HG02798 (cell line): Measurements from ENCODE around the gene MARS2.
"Not testable (repeated sequence)": the region's sequence is repeated elsewhere in the genome, so short reads cannot be mapped to it uniquely, and the experiment has no call there.

Source experiments
- ATAC-seq: cut with Tn5 transposase; IDR thresholded peaks from one replicate; pipeline ENCODE4 v1.9.1; 2021; ENCODE audit warnings: mild to moderate bottlenecking; ENCODE audit not compliant: unreplicated experiment, poor library complexity

MARS2 gene

DNA sequence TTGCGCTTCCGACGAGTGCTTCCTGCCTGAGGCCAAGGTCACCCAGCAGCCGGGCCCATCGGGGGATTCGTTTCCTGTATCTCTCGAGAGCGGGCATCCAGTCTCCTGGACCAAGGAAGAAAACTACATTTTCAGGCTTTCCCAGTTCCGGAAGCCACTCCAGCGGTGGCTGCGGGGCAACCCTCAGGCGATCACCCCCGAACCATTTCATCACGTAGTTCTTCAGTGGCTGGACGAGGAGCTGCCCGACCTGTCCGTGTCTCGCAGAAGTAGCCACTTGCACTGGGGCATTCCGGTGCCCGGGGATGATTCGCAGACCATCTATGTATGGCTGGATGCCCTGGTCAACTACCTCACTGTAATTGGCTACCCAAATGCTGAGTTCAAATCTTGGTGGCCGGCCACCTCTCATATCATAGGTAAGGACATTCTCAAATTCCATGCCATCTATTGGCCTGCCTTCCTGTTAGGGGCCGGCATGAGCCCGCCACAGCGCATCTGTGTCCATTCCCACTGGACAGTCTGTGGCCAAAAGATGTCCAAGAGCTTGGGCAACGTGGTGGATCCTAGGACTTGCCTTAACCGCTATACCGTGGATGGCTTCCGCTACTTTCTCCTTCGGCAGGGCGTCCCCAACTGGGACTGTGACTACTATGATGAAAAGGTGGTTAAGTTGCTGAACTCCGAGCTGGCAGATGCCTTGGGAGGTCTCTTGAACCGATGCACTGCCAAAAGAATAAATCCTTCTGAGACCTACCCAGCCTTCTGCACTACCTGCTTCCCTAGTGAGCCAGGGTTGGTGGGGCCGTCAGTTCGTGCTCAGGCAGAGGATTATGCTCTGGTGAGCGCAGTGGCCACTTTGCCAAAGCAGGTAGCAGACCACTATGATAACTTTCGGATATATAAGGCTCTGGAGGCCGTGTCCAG lies 1.0 kb downstream of the MARS2 start:
- no peak for ATAC-seq

GRCh38 chr2:197706839-197707207 lies 1.7 kb downstream of the MARS2 start:
- ATAC-seq, result no peak

GRCh38 chr2:197707316-197708213 lies 2.4 kb downstream of the MARS2 start:
- ATAC-seq, result no peak

- no peak for ATAC-seq
Measured at GRCh38 chr2:197708331-197708730, 3.2 kb downstream of the MARS2 start.

DNA sequence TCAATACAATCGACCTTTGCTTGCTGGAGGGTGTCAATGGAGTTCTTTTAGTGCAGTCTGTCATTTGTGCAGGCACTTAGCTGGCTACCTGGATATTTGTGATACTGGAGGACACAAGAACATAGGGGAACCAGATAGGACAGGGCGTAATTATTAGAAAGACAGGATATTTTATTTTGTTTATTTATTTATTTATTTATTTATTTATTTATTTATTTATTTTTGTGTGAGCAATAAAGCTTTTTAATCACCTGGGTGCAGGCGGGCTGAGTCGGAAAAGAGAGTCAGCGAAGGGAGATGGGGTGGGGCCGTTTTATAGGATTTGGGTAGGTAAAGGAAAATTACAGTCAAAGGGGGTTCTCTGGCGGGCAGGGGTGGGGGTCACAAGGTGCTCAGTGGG lies 4.0 kb downstream of the MARS2 start:
- ATAC-seq, result not testable (repeated sequence)

GRCh38 chr2:197710424-197711042 lies 5.4 kb downstream of the MARS2 start:
- peak; percentile 84 for ATAC-seq

DNA sequence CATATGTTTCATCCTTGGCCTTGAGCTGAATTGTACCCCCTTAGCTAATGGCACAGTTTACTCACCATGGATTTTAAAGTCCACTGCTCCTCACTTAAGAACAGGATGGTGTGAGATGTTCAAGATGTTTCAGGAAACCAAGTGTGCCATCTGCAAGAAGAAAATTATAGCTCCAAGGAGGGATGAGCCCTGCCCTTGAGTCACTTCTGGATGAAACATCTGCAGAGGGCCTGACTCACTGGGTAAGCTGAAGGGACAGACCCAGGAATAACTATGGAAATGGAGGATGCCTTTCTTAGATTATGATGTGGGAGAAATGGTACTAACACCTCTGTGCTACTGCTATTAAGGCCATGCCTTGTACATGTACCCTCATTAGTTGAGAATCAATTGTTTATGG lies 6.4 kb downstream of the MARS2 start:
- ATAC-seq, result no peak

DNA sequence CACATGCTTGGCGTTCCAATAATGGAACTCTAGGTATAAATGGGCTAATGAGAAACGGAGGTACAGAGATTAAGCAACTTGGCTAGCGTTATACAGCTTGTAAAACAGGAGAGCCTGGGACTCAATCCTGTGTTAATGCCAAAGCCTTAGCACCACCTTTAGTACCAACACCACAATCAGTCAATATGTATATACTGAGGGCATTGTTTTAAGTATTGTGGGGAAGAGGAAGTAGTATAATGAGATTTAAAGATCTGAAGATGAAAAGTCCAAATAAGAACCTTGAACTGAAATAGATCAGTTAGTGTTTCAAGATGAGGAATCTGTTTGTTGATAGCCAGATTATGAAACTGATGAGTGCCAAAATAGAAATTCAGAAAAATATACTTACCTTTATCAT lies 8.1 kb downstream of the MARS2 start:
- no peak for ATAC-seq

- no peak for ATAC-seq
Measured at GRCh38 chr2:197717863-197718262, 12.7 kb downstream of the MARS2 start.

DNA sequence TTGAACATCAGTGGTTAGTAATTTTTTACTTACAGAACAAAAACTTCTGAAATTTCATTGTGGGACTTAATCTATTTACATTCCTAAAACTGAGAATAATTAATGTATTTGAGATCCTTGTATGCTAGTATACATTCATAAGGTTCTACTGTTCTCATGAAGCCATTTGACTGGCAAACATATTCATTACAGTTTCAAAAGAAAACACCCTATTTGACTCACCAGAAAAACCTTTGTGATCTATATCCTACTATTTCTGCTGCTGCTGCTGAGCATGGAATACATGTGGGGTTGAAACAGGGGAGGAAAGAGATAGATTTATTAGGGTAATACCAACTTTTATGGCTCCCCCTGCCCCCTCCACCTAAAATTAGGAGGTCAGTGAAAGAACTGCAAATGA lies 21.8 kb downstream of the MARS2 start:
- no peak for ATAC-seq

- ATAC-seq, result not testable (repeated sequence)
Measured at GRCh38 chr2:197728555-197729544, 23.7 kb downstream of the MARS2 start.

- no peak for ATAC-seq
Measured at GRCh38 chr2:197740200-197740599, 35.0 kb downstream of the MARS2 start.
